NCI-H2227 (cell line): Measurements from ENCODE around the gene LRRC56.

Experiments
- DNase-seq: peaks from one replicate; lab custom pipeline; 2025; ENCODE audit not compliant: unreplicated experiment; lab: John Stamatoyannopoulos, UW

The LRRC56 gene

GRCh38 chr11:557328-558132 is 20.2 kb downstream of the LRRC56 start:
- no peak for DNase-seq

GRCh38 chr11:558503-558902 is 21.2 kb downstream of the LRRC56 start:
- DNase-seq = no peak

GRCh38 chr11:559020-559620 is 21.8 kb downstream of the LRRC56 start:
- DNase-seq = no peak

GRCh38 chr11:559712-560304 is 22.5 kb downstream of the LRRC56 start:
- DNase-seq = no peak

- peak; percentile 98 for DNase-seq
Measured at GRCh38 chr11:560305-561147, 23.2 kb downstream of the LRRC56 start, which contains the start of the genes LMNTD2 and RASSF7. Gene LMNTD2, minus strand, starts transcription at chr11:560738. Its CDS starts 22 bp downstream, at chr11:560716. Gene RASSF7, plus strand, starts transcription at chr11:560970. Its CDS starts 799 bp downstream, at chr11:561769.

- DNase-seq = peak; percentile 45
Measured at GRCh38 chr11:561148-562003, 24.0 kb downstream of the LRRC56 start.

GRCh38 chr11:562046-562645 is 24.8 kb downstream of the LRRC56 start:
- no peak for DNase-seq

GRCh38 chr11:563066-563811 is 25.9 kb downstream of the LRRC56 start:
- no peak for DNase-seq

GRCh38 chr11:563812-564578 is 26.7 kb downstream of the LRRC56 start:
- no peak for DNase-seq

GRCh38 chr11:565921-566509 is 28.7 kb downstream of the LRRC56 start:
- DNase-seq = no peak

- DNase-seq = no peak
Measured at GRCh38 chr11:567011-567628, 29.8 kb downstream of the LRRC56 start.

- no peak for DNase-seq
Measured at GRCh38 chr11:567629-568292, 30.4 kb downstream of the LRRC56 start.

- DNase-seq = peak; percentile 98
Measured at GRCh38 chr11:568306-569157, 31.2 kb downstream of the LRRC56 start.

GRCh38 chr11:569158-569885 is 32.0 kb downstream of the LRRC56 start:
- DNase-seq = no peak

- DNase-seq = no peak
Measured at GRCh38 chr11:571802-572185, 34.5 kb downstream of the LRRC56 start.
